ENCODE results near the gene KCNAB1.

Gene KCNAB1

GRCh38 chr3:156323466-156323865 is 203.1 kb downstream of the KCNAB1 start:
- no peak for DNase-seq

GRCh38 chr3:156330415-156330814 is 210.0 kb downstream of the KCNAB1 start:
- DNase-seq: no peak

- DNase-seq: no peak
Measured at GRCh38 chr3:156332304-156332703, 211.9 kb downstream of the KCNAB1 start.

GRCh38 chr3:156334841-156335545 is 214.6 kb downstream of the KCNAB1 start:
- DNase-seq: peak in 1 of 5 experiments; percentile 6

GRCh38 chr3:156339491-156339890 is 219.1 kb downstream of the KCNAB1 start:
- DNase-seq: no peak

- no peak for DNase-seq
Measured at GRCh38 chr3:156341332-156341731, 221.0 kb downstream of the KCNAB1 start.

GRCh38 chr3:156341831-156342416 is 221.5 kb downstream of the KCNAB1 start:
- peak in 1 of 5 experiments; percentile 13 for DNase-seq

- DNase-seq: no peak
Measured at GRCh38 chr3:156344215-156344614, 223.8 kb downstream of the KCNAB1 start.

- DNase-seq: no peak
Measured at GRCh38 chr3:156349111-156349510, 228.7 kb downstream of the KCNAB1 start.

GRCh38 chr3:156349978-156350377 is 229.6 kb downstream of the KCNAB1 start:
- DNase-seq: no peak

GRCh38 chr3:156350781-156351180 is 230.4 kb downstream of the KCNAB1 start:
- no peak for DNase-seq

- no peak for DNase-seq
Measured at GRCh38 chr3:156351783-156352182, 231.4 kb downstream of the KCNAB1 start.

- no peak for DNase-seq
Measured at GRCh38 chr3:156352728-156353127, 232.3 kb downstream of the KCNAB1 start.

- no peak for DNase-seq
Measured at GRCh38 chr3:156353563-156353962, 233.2 kb downstream of the KCNAB1 start.

GRCh38 chr3:156356537-156357363 is 236.4 kb downstream of the KCNAB1 start:
- DNase-seq: no peak

- DNase-seq: no peak
Measured at GRCh38 chr3:156358232-156358631, 237.9 kb downstream of the KCNAB1 start.

- no peak for DNase-seq
Measured at GRCh38 chr3:156359368-156359767, 239.0 kb downstream of the KCNAB1 start.

- DNase-seq: no peak
Measured at GRCh38 chr3:156360083-156360482, 239.7 kb downstream of the KCNAB1 start.

GRCh38 chr3:156360963-156361362 is 240.6 kb downstream of the KCNAB1 start:
- no peak for DNase-seq

- no peak for DNase-seq
Measured at GRCh38 chr3:156366559-156366958, 246.2 kb downstream of the KCNAB1 start.

GRCh38 chr3:156368189-156368588 is 247.8 kb downstream of the KCNAB1 start:
- DNase-seq: peak in 1 of 5 experiments; percentile 11

- no peak for DNase-seq
Measured at GRCh38 chr3:156371701-156372100, 251.3 kb downstream of the KCNAB1 start.

- DNase-seq: no peak
Measured at GRCh38 chr3:156373095-156373494, 252.7 kb downstream of the KCNAB1 start.

GRCh38 chr3:156373654-156374053 is 253.3 kb downstream of the KCNAB1 start:
- DNase-seq: no peak

Data from T-helper 2 cell (primary cell).